ENCODE results near the gene FBP1. TPM values are rescaled to one million over a fixed set of nuclear protein-coding genes. Genes with fewer than 3 reads are reported as not detected.

The FBP1 gene
- total RNA-seq, 1 experiment from 2014 or later, result 48.1 TPM

- ChIA-PET POLR2A (ENCODE audit: unreplicated experiment) (no interaction called here), CTCF (interaction anchor here (0.5 to 2.4 kb wide), 4 partner anchors 11 to 488 kb away, joined by 3 to 8 read pairs (median 5); no protein-coding TSS in a partner anchor)
- H3K4me2 ChIP-seq (ENCODE audit: low read length), result no peak overlapping the region
- peaks cover 4% of the 10 kb centered on the region; the same call in 1 of the 2 replicates for H3K4me1 ChIP-seq (ENCODE audit: insufficient read depth, low read length)
- H3K9ac ChIP-seq (ENCODE audit: low read length), result no peak overlapping the region
- H3K27me3 ChIP-seq (ENCODE audit: low read length), result no peaks in the 10 kb centered on the region
- H3F3A ChIP-seq (ENCODE audit: low read length, unreplicated experiment), result no peaks in the 10 kb centered on the region
- no peaks in the 10 kb centered on the region for H3K36me3 ChIP-seq (ENCODE audit: low read depth, low read length)
- no peaks in the 10 kb centered on the region for H3K9me3 ChIP-seq (ENCODE audit: low read length)
- TF ChIP-seq, protein P1, sequence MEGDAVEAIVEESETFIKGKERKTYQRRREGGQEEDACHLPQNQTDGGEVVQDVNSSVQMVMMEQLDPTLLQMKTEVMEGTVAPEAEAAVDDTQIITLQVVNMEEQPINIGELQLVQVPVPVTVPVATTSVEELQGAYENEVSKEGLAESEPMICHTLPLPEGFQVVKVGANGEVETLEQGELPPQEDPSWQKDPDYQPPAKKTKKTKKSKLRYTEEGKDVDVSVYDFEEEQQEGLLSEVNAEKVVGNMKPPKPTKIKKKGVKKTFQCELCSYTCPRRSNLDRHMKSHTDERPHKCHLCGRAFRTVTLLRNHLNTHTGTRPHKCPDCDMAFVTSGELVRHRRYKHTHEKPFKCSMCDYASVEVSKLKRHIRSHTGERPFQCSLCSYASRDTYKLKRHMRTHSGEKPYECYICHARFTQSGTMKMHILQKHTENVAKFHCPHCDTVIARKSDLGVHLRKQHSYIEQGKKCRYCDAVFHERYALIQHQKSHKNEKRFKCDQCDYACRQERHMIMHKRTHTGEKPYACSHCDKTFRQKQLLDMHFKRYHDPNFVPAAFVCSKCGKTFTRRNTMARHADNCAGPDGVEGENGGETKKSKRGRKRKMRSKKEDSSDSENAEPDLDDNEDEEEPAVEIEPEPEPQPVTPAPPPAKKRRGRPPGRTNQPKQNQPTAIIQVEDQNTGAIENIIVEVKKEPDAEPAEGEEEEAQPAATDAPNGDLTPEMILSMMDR (conservative IDR thresholded peaks at IDR 0.05; ENCODE audit: low read depth, low read length), result no peak
- TF ChIP-seq EZH2phosphoT487 (IDR thresholded peaks at IDR 0.05; ENCODE audit: borderline replicate concordance, low read length), result no peak
- TF ChIP-seq EZH2 (IDR thresholded peaks at IDR 0.05; ENCODE audit: low read length, unreplicated experiment), result no peak
- H2AFZ ChIP-seq (ENCODE audit: low read length), result no peak overlapping the region
- H3K79me2 ChIP-seq (ENCODE audit: low read length), result no peaks in the 10 kb centered on the region
- H4K20me1 ChIP-seq (ENCODE audit: low read length), result no peaks in the 10 kb centered on the region
- intact Hi-C loops (cut with micrococcal nuclease), result loop anchor here (5.0 kb wide), 1 partner anchor 102 kb away; no protein-coding TSS in a partner anchor
- H3K9me2 ChIP-seq (replicated peaks; ENCODE audit: low read length), result no peaks in the 10 kb centered on the region
- DNase-seq, result no peak
- H3K27ac ChIP-seq (ENCODE audit: low read length), result no peak overlapping the region
- no peak for ATAC-seq
- no peak overlapping the region for H3K4me3 ChIP-seq (ENCODE audit: low read length)
- no TSS peak for BruUV-seq (replicated peaks)
These were observed 40.7 kb upstream of the FBP1 start for GRCh38 chr9:94680020-94680419.

GRCh38 chr9:94679587-94679986, 40.3 kb upstream of the FBP1 start:
- no peaks in the 10 kb centered on the region for H3K9me3 ChIP-seq (ENCODE audit: low read length)
- H3K27me3 ChIP-seq (ENCODE audit: low read length), result no peaks in the 10 kb centered on the region
- H4K20me1 ChIP-seq (ENCODE audit: low read length), result no peaks in the 10 kb centered on the region
- no peak overlapping the region for H3K4me2 ChIP-seq (ENCODE audit: low read length)
- no peaks in the 10 kb centered on the region for H3K36me3 ChIP-seq (ENCODE audit: low read depth, low read length)
- H3K4me1 ChIP-seq (ENCODE audit: insufficient read depth, low read length), result peaks cover 4% of the 10 kb centered on the region; the same call in 1 of the 2 replicates
- no peak for ATAC-seq
- H3K4me3 ChIP-seq (ENCODE audit: low read length), result no peak overlapping the region
- ChIA-PET CTCF (interaction anchor here (0.5 to 2.4 kb wide), 3 partner anchors 10 to 488 kb away, joined by 3 to 8 read pairs (median 5); no protein-coding TSS in a partner anchor), POLR2A (ENCODE audit: unreplicated experiment) (no interaction called here)
- TF ChIP-seq, protein P1 (conservative IDR thresholded peaks at IDR 0.05; ENCODE audit: low read depth, low read length), result no peak
- TF ChIP-seq EZH2 (IDR thresholded peaks at IDR 0.05; ENCODE audit: low read length, unreplicated experiment) (no peak), EZH2phosphoT487 (IDR thresholded peaks at IDR 0.05; ENCODE audit: borderline replicate concordance, low read length) (no peak)
- no peak for DNase-seq
- intact Hi-C loops (cut with micrococcal nuclease), result no loop called here
- no peak overlapping the region for H3K9ac ChIP-seq (ENCODE audit: low read length)
- BruUV-seq (replicated peaks), result no TSS peak
- no peaks in the 10 kb centered on the region for H3F3A ChIP-seq (ENCODE audit: low read length, unreplicated experiment)
- H3K27ac ChIP-seq (ENCODE audit: low read length), result no peak overlapping the region
- H2AFZ ChIP-seq (ENCODE audit: low read length), result no peak overlapping the region
- H3K79me2 ChIP-seq (ENCODE audit: low read length), result no peaks in the 10 kb centered on the region
- no peaks in the 10 kb centered on the region for H3K9me2 ChIP-seq (replicated peaks; ENCODE audit: low read length)

- no peak overlapping the region for H2AFZ ChIP-seq (ENCODE audit: low read length)
- no peaks in the 10 kb centered on the region for H3K9me2 ChIP-seq (replicated peaks; ENCODE audit: low read length)
- TF ChIP-seq EZH2phosphoT487 (IDR thresholded peaks at IDR 0.05; ENCODE audit: borderline replicate concordance, low read length) (no peak), EZH2 (IDR thresholded peaks at IDR 0.05; ENCODE audit: low read length, unreplicated experiment) (no peak)
- TF ChIP-seq, protein P1 (conservative IDR thresholded peaks at IDR 0.05; ENCODE audit: low read depth, low read length), result no peak
- no peak overlapping the region for H3K9ac ChIP-seq (ENCODE audit: low read length)
- intact Hi-C loops (cut with micrococcal nuclease), result no loop called here
- H3K4me1 ChIP-seq (ENCODE audit: insufficient read depth, low read length), result peaks cover 11% of the 10 kb centered on the region
- no peaks in the 10 kb centered on the region for H3K9me3 ChIP-seq (ENCODE audit: low read length)
- no peak overlapping the region for H3K4me2 ChIP-seq (ENCODE audit: low read length)
- ChIA-PET CTCF (no interaction called here), POLR2A (ENCODE audit: unreplicated experiment) (interaction anchor here (0.6 kb wide), 1 partner anchor 21 kb away, joined by 3 read pairs; no protein-coding TSS in a partner anchor)
- H3K4me3 ChIP-seq (ENCODE audit: low read length), result no peak overlapping the region
- no peaks in the 10 kb centered on the region for H4K20me1 ChIP-seq (ENCODE audit: low read length)
- H3K27me3 ChIP-seq (ENCODE audit: low read length), result no peaks in the 10 kb centered on the region
- no peaks in the 10 kb centered on the region for H3F3A ChIP-seq (ENCODE audit: low read length, unreplicated experiment)
- no peaks in the 10 kb centered on the region for H3K36me3 ChIP-seq (ENCODE audit: low read depth, low read length)
- no TSS peak for BruUV-seq (replicated peaks)
- H3K27ac ChIP-seq (ENCODE audit: low read length), result no peak overlapping the region
- H3K79me2 ChIP-seq (ENCODE audit: low read length), result no peaks in the 10 kb centered on the region
- ATAC-seq, result 0 out of 2 replicates have a peak, but pooled peaks have one; percentile 19
- DNase-seq, result no peak
These were observed 38.6 kb upstream of the FBP1 start for GRCh38 chr9:94677929-94678328.
